H1 (cell line): ENCODE data around the gene HCST. TPM values are rescaled to one million over a fixed set of nuclear protein-coding genes. Genes with fewer than 3 reads are reported as not detected.
A peak's percentile ranks its signal among the peaks of the same experiment; 100 is the strongest.

Source experiments
- CTCF ChIA-PET: fragments of 300-600 bp; sonication (Branson Sonifier 250); formaldehyde crosslinking; loops from one replicate; lab custom pipeline; 2021; ENCODE audit not compliant: partially characterized antibody; lab: Charles Lee
- POLR2A ChIA-PET: fragments of 300-600 bp; sonication (Branson Sonifier 250); formaldehyde crosslinking; loops from one replicate; lab custom pipeline; 2021; ENCODE audit warnings: inconsistent platforms; ENCODE audit not compliant: partially characterized antibody; lab: Charles Lee
- DNase-seq, 2 experiments: peaks; one replicate each; pipeline versions ENCODE4 v3.0.0 to v3.0.0-alpha.2; 2010 to 2022; ENCODE audit warnings: low spot score in 2 of 2, low read depth in 1 of 2, mixed read lengths in 1 of 2
- FAIRE-seq: peaks from 2 replicates; lab custom pipeline; 2011; peaks lifted over from hg19 to GRCh38; lab: Jason Lieb, UNC
- H2AFZ ChIP-seq: 2 replicates; pipeline ENCODE4 v1.8.1; 2012; ENCODE audit warnings: low read length, inconsistent platforms
- H2AK5ac ChIP-seq: 2 replicates; pipeline ENCODE4 v1.6.1; 2013; ENCODE audit warnings: low read depth, low read length
- H2BK120ac ChIP-seq: replicated peaks from 2 replicates; pipeline ENCODE3; 2013; ENCODE audit warnings: low read depth, low read length, inconsistent platforms
- H2BK12ac ChIP-seq: 2 replicates; pipeline ENCODE4 v1.6.1; 2013; ENCODE audit warnings: low read depth, low read length
- H2BK15ac ChIP-seq: 2 replicates; pipeline ENCODE4 v1.6.1; 2013; ENCODE audit warnings: low read length
- H2BK20ac ChIP-seq: 2 replicates; pipeline ENCODE4 v1.6.1; 2013; ENCODE audit warnings: low read length
- H2BK5ac ChIP-seq: 2 replicates; pipeline ENCODE4 v1.6.1; 2013; ENCODE audit warnings: low read depth, low read length
- H3K14ac ChIP-seq: 2 replicates; pipeline ENCODE4 v1.6.1; 2013; ENCODE audit warnings: inconsistent platforms; ENCODE audit not compliant: insufficient read length
- H3K18ac ChIP-seq: 2 replicates; pipeline ENCODE4 v1.6.1; 2013; ENCODE audit warnings: low read length; ENCODE audit errors: extremely low read depth
- H3K23ac ChIP-seq: 2 replicates; pipeline ENCODE4 v1.6.1; 2013; ENCODE audit warnings: inconsistent platforms; ENCODE audit not compliant: insufficient read length
- H3K23me2 ChIP-seq: 2 replicates; pipeline ENCODE4 v1.6.1; 2013; ENCODE audit warnings: low read depth, low read length
- H3K27ac ChIP-seq: 2 replicates; pipeline ENCODE4 v1.6.1; 2011; ENCODE audit warnings: low read depth, low read length, inconsistent platforms
- H3K27me3 ChIP-seq, 4 experiments: replicated peaks in 1 of 4; 1 replicate in 1 of 4; 2 replicates in 3 of 4; pipeline versions ENCODE4 v1.6.1 to v1.8.1; 2011 to 2013; ENCODE audit warnings: low read length in 3 of 4, mild to moderate bottlenecking in 3 of 4, inconsistent platforms in 2 of 4, mixed read lengths in 2 of 4, moderate library complexity in 1 of 4; ENCODE audit not compliant: control insufficient read depth in 3 of 4, insufficient read depth in 3 of 4; ENCODE audit errors: extremely low read depth in 1 of 4
- H3K36me3 ChIP-seq, 4 experiments: 2 replicates each; pipeline versions ENCODE4 v1.6.1 to v1.8.1; 2011 to 2013; ENCODE audit warnings: mild to moderate bottlenecking in 4 of 4, low read length in 3 of 4, moderate library complexity in 2 of 4, control low read depth in 1 of 4, inconsistent platforms in 1 of 4; ENCODE audit not compliant: insufficient read depth in 4 of 4, control insufficient read depth in 2 of 4
- H3K4ac ChIP-seq: replicated peaks from 2 replicates; pipeline ENCODE3; 2013; ENCODE audit warnings: low read length, low read depth, mixed read lengths, inconsistent platforms; ENCODE audit not compliant: insufficient read length
- H3K4me1 ChIP-seq, 4 experiments: replicated peaks in 1 of 4; 1 replicate in 1 of 4; 2 replicates in 3 of 4; pipeline versions ENCODE4 v1.6.1 to v1.8.1; 2011 to 2013; ENCODE audit warnings: low read length in 3 of 4, inconsistent platforms in 2 of 4, mixed read lengths in 1 of 4; ENCODE audit not compliant: insufficient read depth in 4 of 4, control insufficient read depth in 3 of 4
- H3K4me2 ChIP-seq, 2 experiments: 2 replicates each; pipeline versions ENCODE4 v1.6.1 to v1.8.1; 2011 to 2013; ENCODE audit warnings: low read depth in 2 of 2, low read length in 2 of 2, control low read depth in 1 of 2, inconsistent platforms in 1 of 2, mild to moderate bottlenecking in 1 of 2; ENCODE audit not compliant: insufficient read depth in 1 of 2
- H3K4me3 ChIP-seq, 4 experiments: fragments of 200-600, 300-600 bp in 1 of 4; sonication (generic), shearing (Covaris generic), sonication (Bioruptor Twin) in 1 of 4; 2 replicates each; pipeline versions ENCODE4 v1.5.1 to v1.8.1; 2011 to 2016; ENCODE audit warnings: low read length in 4 of 4, low read depth in 3 of 4, control low read depth in 2 of 4, inconsistent platforms in 2 of 4, mild to moderate bottlenecking in 2 of 4, mixed read lengths in 1 of 4, moderate library complexity in 1 of 4; ENCODE audit not compliant: insufficient read depth in 2 of 4; ENCODE audit errors: extremely low read depth in 1 of 4
- H3K56ac ChIP-seq: replicated peaks from 2 replicates; pipeline ENCODE3; 2013; ENCODE audit warnings: low read depth, mild to moderate bottlenecking, mixed read lengths, low read length, inconsistent platforms; ENCODE audit not compliant: insufficient read length
- H3K79me1 ChIP-seq: 2 replicates; pipeline ENCODE4 v1.6.1; 2013; ENCODE audit warnings: low read depth, low read length, control low read depth
- H3K79me2 ChIP-seq, 2 experiments: 2 replicates each; pipeline versions ENCODE4 v1.6.1 to v1.8.1; 2012 to 2013; ENCODE audit warnings: low read length in 2 of 2, mild to moderate bottlenecking in 2 of 2, inconsistent platforms in 1 of 2; ENCODE audit not compliant: insufficient read depth in 2 of 2, control insufficient read depth in 1 of 2
- H3K9ac ChIP-seq, 4 experiments: replicated peaks in 1 of 4; 1 replicate in 1 of 4; 2 replicates in 3 of 4; pipeline versions ENCODE4 v1.6.1 to v1.8.1; 2011 to 2013; ENCODE audit warnings: low read depth in 3 of 4, low read length in 3 of 4, control low read depth in 2 of 4, mild to moderate bottlenecking in 2 of 4, moderate library complexity in 2 of 4, inconsistent platforms in 1 of 4; ENCODE audit errors: extremely low read depth in 1 of 4
- H3K9me3 ChIP-seq, 2 experiments: 2 replicates each; pipeline versions ENCODE4 v1.6.1 to v1.8.1; 2012 to 2013; ENCODE audit warnings: mild to moderate bottlenecking in 2 of 2, moderate library complexity in 2 of 2, control low read depth in 1 of 2, inconsistent platforms in 1 of 2, low read depth in 1 of 2, low read length in 1 of 2, mixed read lengths in 1 of 2; ENCODE audit not compliant: insufficient read depth in 2 of 2
- H4K20me1 ChIP-seq, 2 experiments: replicated peaks in 1 of 2; 2 replicates each; pipeline versions ENCODE3 to v1.8.1; 2011 to 2013; ENCODE audit warnings: inconsistent platforms in 2 of 2, low read length in 2 of 2, mild to moderate bottlenecking in 1 of 2; ENCODE audit not compliant: insufficient read depth in 2 of 2, control insufficient read depth in 1 of 2
- H4K5ac ChIP-seq: 2 replicates; pipeline ENCODE4 v1.6.1; 2013; ENCODE audit warnings: low read length, low read depth, mixed read lengths, inconsistent platforms; ENCODE audit not compliant: insufficient read length
- H4K8ac ChIP-seq: 2 replicates; pipeline ENCODE4 v1.8.0; 2013; ENCODE audit warnings: mild to moderate bottlenecking, moderate library complexity, low read length, inconsistent platforms; ENCODE audit not compliant: insufficient read depth; ENCODE audit errors: extremely low read depth
- H4K91ac ChIP-seq: replicated peaks from 2 replicates; pipeline ENCODE3; 2013; ENCODE audit warnings: low read length, mixed read lengths, inconsistent platforms; ENCODE audit not compliant: insufficient read length
- BRCA1 ChIP-seq: IDR thresholded peaks from 2 replicates; pipeline ENCODE4 v1.6.1; 2012; ENCODE audit warnings: low read depth, low read length, improper control_type of control experiment
- CEBPB ChIP-seq: IDR thresholded peaks from 2 replicates; pipeline ENCODE4 v1.6.1; 2012; ENCODE audit warnings: low read depth, low read length
- CHD2 ChIP-seq: IDR thresholded peaks from 2 replicates; pipeline ENCODE4 v1.6.1; 2012; ENCODE audit warnings: low read length, improper control_type of control experiment
- EP300 ChIP-seq, 2 experiments: IDR thresholded peaks; 1 replicate in 1 of 2; 2 replicates in 1 of 2; pipeline ENCODE4 v1.6.1; 2011 to 2012; ENCODE audit warnings: low read depth in 2 of 2, low read length in 2 of 2, mild to moderate bottlenecking in 2 of 2, borderline replicate concordance in 1 of 2, inconsistent platforms in 1 of 2, moderate library complexity in 1 of 2
- FOSL1 ChIP-seq: IDR thresholded peaks from 2 replicates; pipeline ENCODE4 v1.6.1; 2011; ENCODE audit warnings: mild to moderate bottlenecking, low read depth, low read length, moderate library complexity; ENCODE audit not compliant: insufficient read depth
- HDAC2 ChIP-seq, 2 experiments: fragments of 300-600 bp in 1 of 2; sonication (generic) in 1 of 2; IDR thresholded peaks; 2 replicates each; pipeline ENCODE4 v1.6.1; 2011 to 2012; ENCODE audit warnings: low read depth in 2 of 2, low read length in 2 of 2, mild to moderate bottlenecking in 2 of 2, moderate library complexity in 2 of 2, borderline replicate concordance in 1 of 2, inconsistent platforms in 1 of 2
- JUND ChIP-seq: IDR thresholded peaks from 2 replicates; pipeline ENCODE4 v1.6.1; 2011; ENCODE audit warnings: mild to moderate bottlenecking, improper control_type of control experiment, low read length
- KDM5A ChIP-seq: fragments of 200-600 bp; IDR thresholded peaks from 2 replicates; pipeline ENCODE4 v1.7.1; 2012; ENCODE audit warnings: mild to moderate bottlenecking, low read length, inconsistent platforms, mixed read lengths
- MAFK ChIP-seq: IDR thresholded peaks from 2 replicates; pipeline ENCODE4 v1.6.1; 2012; ENCODE audit warnings: low read depth, mild to moderate bottlenecking, improper control_type of control experiment, low read length
- POLR2A ChIP-seq, 2 experiments: IDR thresholded peaks; 1 replicate in 1 of 2; 2 replicates in 1 of 2; pipeline ENCODE4 v1.6.1; 2011; ENCODE audit warnings: low read depth in 2 of 2, low read length in 2 of 2, mild to moderate bottlenecking in 2 of 2; ENCODE audit errors: control extremely low read depth in 1 of 2
- RBBP5 ChIP-seq: IDR thresholded peaks from 2 replicates; pipeline ENCODE4 v1.7.1; 2012; ENCODE audit warnings: low read depth, mild to moderate bottlenecking, inconsistent platforms, low read length, moderate library complexity, borderline replicate concordance
- SIN3A ChIP-seq, 2 experiments: IDR thresholded peaks in 1 of 2; conservative IDR thresholded peaks in 1 of 2; 2 replicates each; pipeline ENCODE4 v1.6.1; 2011 to 2012; ENCODE audit warnings: low read length in 2 of 2, improper control_type of control experiment in 1 of 2, low read depth in 1 of 2, mild to moderate bottlenecking in 1 of 2
- SIX5 ChIP-seq: IDR thresholded peaks from 2 replicates; pipeline ENCODE4 v1.6.1; 2011; ENCODE audit warnings: mild to moderate bottlenecking, low read depth, low read length
- TEAD4 ChIP-seq: IDR thresholded peaks from 2 replicates; pipeline ENCODE4 v1.6.1; 2012; ENCODE audit warnings: low read depth, low read length, inconsistent platforms, mixed read lengths
- WGBS, 2 experiments: shearing (Covaris generic) in 1 of 2; methylation state at CpG; one replicate each; pipeline versions ENCODE4 v1.1.6 to v1.1.7; 2013 to 2015; ENCODE audit warnings: low lambda C conversion rate in 2 of 2, mixed read lengths in 2 of 2, inconsistent platforms in 1 of 2, low coverage in 1 of 2, missing lambda C conversion rate in 1 of 2; ENCODE audit not compliant: insufficient replicate concordance in 2 of 2, insufficient coverage in 1 of 2, insufficient read length in 1 of 2; ENCODE audit errors: extremely low coverage in 1 of 2, missing lambda C conversion rate in 1 of 2; 5-methylcytosine and 5-hydroxymethylcytosine counted together
- polyA plus RNA-seq, 7 experiments: library from polyadenylated mRNA; depleted of rRNA in 3 of 7; stranded (reverse) in 5 of 7; unstranded in 2 of 7; fragments of >200 nt in 5 of 7; fragments of 200-250 nt in 2 of 7; gene quantifications; 1 replicate in 5 of 7; 2 replicates in 1 of 7; 4 replicates in 1 of 7; pipeline versions ENCODE4 v1.2.1 to v1.2.3, GENCODE V29; 2011 to 2013; ENCODE audit warnings: missing spikeins in 2 of 7, mixed read lengths in 2 of 7
- total RNA-seq: library from RNA; stranded (reverse); fragmentation: NEBNext Ultra II Directional; extraction: Animal tissue kit (Norgen Biotek cat#: 25700); gene quantifications from 2 replicates; pipeline ENCODE4 v1.2.1, GENCODE V29; 2021

The HCST gene
- total and polyA plus RNA-seq, 2 of the 8 experiments (the other 6 are each of a cell fraction or from before 2014, with no cell fraction given) = 2.8 TPM; not detected in 1

DNA sequence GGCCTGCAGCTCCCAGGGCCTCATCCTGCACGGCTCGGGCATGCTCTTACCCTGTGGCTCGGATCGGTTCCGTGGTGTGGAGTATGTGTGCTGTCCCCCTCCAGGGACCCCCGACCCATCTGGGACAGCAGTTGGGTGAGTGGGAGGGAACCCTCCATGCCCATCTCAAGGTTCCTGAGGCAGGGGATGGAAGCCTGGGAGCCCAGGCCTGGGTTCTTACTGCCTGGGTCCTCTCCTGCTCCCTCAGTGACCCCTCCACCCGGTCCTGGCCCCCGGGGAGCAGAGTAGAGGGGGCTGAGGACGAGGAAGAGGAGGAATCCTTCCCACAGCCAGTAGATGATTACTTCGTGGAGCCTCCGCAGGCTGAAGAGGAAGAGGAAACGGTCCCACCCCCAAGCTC is 30.7 kb upstream of the HCST start:
- H2BK20ac ChIP-seq = no peak overlapping the region
- H3K27ac ChIP-seq = no peak overlapping the region
- H3K4ac ChIP-seq = no peak overlapping the region
- FAIRE-seq (no peak), DNase-seq (no peak)
- peaks cover 0 to 12% (median 8%) of the 10 kb centered on the region in 4 experiments; a peak in 5 of 7 replicates for H3K4me1 ChIP-seq
- ChIA-PET CTCF (interaction anchor here (1.1 to 1.8 kb wide), 4 partner anchors 17 to 177 kb away, joined by 3 to 6 read pairs (median 4); no protein-coding TSS in a partner anchor), POLR2A (interaction anchor here (0.8 to 1.0 kb wide), 2 partner anchors 13 to 141 kb away, joined by 3 read pairs; no protein-coding TSS in a partner anchor)
- H4K91ac ChIP-seq = no peak overlapping the region
- H4K5ac ChIP-seq = no peak overlapping the region
- no peak overlapping the region for H3K23ac ChIP-seq
- H3K79me1 ChIP-seq = no peaks in the 10 kb centered on the region
- H3K56ac ChIP-seq = no peak overlapping the region
- no peak overlapping the region for H3K18ac ChIP-seq
- 0 out of 2 replicates have a peak overlapping the region, but pooled peaks have one; percentile 12 for H2BK12ac ChIP-seq
- 83% methylated on average over 12 of the region's 12 CpGs; no CpG with 5 or more reads in 1 of the 2 experiments for WGBS, 2 experiments
- H4K20me1 ChIP-seq = peaks cover 0 to 2% of the 10 kb centered on the region in 2 experiments
- no peak overlapping the region for H3K9ac ChIP-seq
- H2BK5ac ChIP-seq = no peak overlapping the region; the same call in 1 of the 2 replicates
- H2AK5ac ChIP-seq = no peak overlapping the region
- no peaks in the 10 kb centered on the region for H3K9me3 ChIP-seq
- no peak overlapping the region for H4K8ac ChIP-seq
- no peak overlapping the region for H3K4me3 ChIP-seq
- H2AFZ ChIP-seq = no peak overlapping the region
- peaks cover 9% of the 10 kb centered on the region; the same call in 1 of the 2 replicates for H3K23me2 ChIP-seq
- H3K4me2 ChIP-seq = no peak overlapping the region
- H3K14ac ChIP-seq = no peak overlapping the region
- no peak overlapping the region for H2BK120ac ChIP-seq
- H3K36me3 ChIP-seq = no peaks in the 10 kb centered on the region; a peak in 1 of 8 replicates
- H3K79me2 ChIP-seq = no peaks in the 10 kb centered on the region
- 0 out of 2 replicates have a peak overlapping the region, but pooled peaks have one; percentile 36 for H2BK15ac ChIP-seq
- peaks cover 3 to 12% (median 7%) of the 10 kb centered on the region in 4 experiments for H3K27me3 ChIP-seq
- TF ChIP-seq MAFK (no peak), BRCA1 (no peak), KDM5A (no peak), CEBPB (no peak), SIN3A (conservative IDR thresholded peaks at IDR 0.05 in 1 of 2, IDR thresholded peaks at IDR 0.05 in 1 of 2; ENCODE audit: low read depth in 1 of 2, low read length in 2 of 2) (no peak), POLR2A (IDR thresholded peaks at IDR 0.05; ENCODE audit: control extremely low read depth in 1 of 2, low read depth in 2 of 2, low read length in 2 of 2) (no peak), JUND (no peak), SIX5 (no peak), HDAC2 (IDR thresholded peaks at IDR 0.05; ENCODE audit: borderline replicate concordance in 1 of 2, low read depth in 2 of 2, low read length in 2 of 2) (no peak), RBBP5 (no peak), TEAD4 (no peak), FOSL1 (no peak), EP300 (IDR thresholded peaks at IDR 0.05; ENCODE audit: borderline replicate concordance in 1 of 2, low read depth in 2 of 2, low read length in 2 of 2) (no peak), CHD2 (no peak)
